IMR-90 (cell line): ENCODE measurements around the gene CMC2. TPM values are rescaled to one million over a fixed set of nuclear protein-coding genes. Genes with fewer than 3 reads are reported as not detected.

Source experiments
- ATAC-seq: fragments of 200-7000 bp; cut with Tn5 transposase; 2 replicates; pipeline ENCODE4 v1.9.1; 2020; ENCODE audit warnings: low read depth, mild to moderate bottlenecking, moderate library complexity
- BruUV-seq: library from RNA; stranded (reverse); fragments of 400-500 nt; replicated peaks from 2 replicates; lab custom pipeline; 2021; lab: Mats Ljungman, UMichigan
- CTCF ChIA-PET: fragments of 300-600 bp; formaldehyde crosslinking; extraction: SDS; loops from one replicate; lab custom pipeline; 2021; ENCODE audit warnings: antibody characterized with exemption; lab: Yijun Ruan, JAX
- POLR2A ChIA-PET: fragments of 300-600 bp; sonication (Branson Sonifier 250); formaldehyde crosslinking; loops from one replicate; lab custom pipeline; 2022; ENCODE audit warnings: antibody characterized with exemption; ENCODE audit not compliant: unreplicated experiment; lab: Charles Lee
- DNase-seq: peaks from one replicate; pipeline ENCODE4 v3.0.0; 2013
- H2AFZ ChIP-seq: replicated peaks from 2 replicates; pipeline ENCODE3; 2013; ENCODE audit warnings: low read length, mild to moderate bottlenecking; ENCODE audit not compliant: poor library complexity
- H2AK5ac ChIP-seq: 2 replicates; pipeline ENCODE4 v1.6.1; 2013; ENCODE audit warnings: low read depth, low read length, inconsistent platforms
- H2AK9ac ChIP-seq: replicated peaks from 2 replicates; pipeline ENCODE3; 2013; ENCODE audit warnings: mild to moderate bottlenecking, low read depth, low read length, moderate library complexity; ENCODE audit not compliant: poor library complexity
- H2BK120ac ChIP-seq: 2 replicates; pipeline ENCODE4 v1.6.1; 2013; ENCODE audit warnings: low read depth, low read length, inconsistent platforms
- H2BK15ac ChIP-seq: 3 replicates; pipeline ENCODE4 v1.6.1; 2013; ENCODE audit warnings: low read depth, low read length, inconsistent platforms
- H2BK20ac ChIP-seq: 2 replicates; pipeline ENCODE4 v1.6.1; 2013; ENCODE audit warnings: low read depth, mild to moderate bottlenecking, inconsistent platforms, low read length, moderate library complexity
- H2BK5ac ChIP-seq: 2 replicates; pipeline ENCODE4 v1.6.1; 2013; ENCODE audit warnings: mild to moderate bottlenecking, low read depth, low read length, inconsistent platforms; ENCODE audit not compliant: poor library complexity, severe bottlenecking
- H3K14ac ChIP-seq: replicated peaks from 2 replicates; pipeline ENCODE4 v1.6.1; 2013; ENCODE audit warnings: low read depth, low read length, inconsistent platforms
- H3K18ac ChIP-seq: 2 replicates; pipeline ENCODE4 v1.6.1; 2013; ENCODE audit warnings: low read depth, low read length, control low read depth
- H3K23ac ChIP-seq: 2 replicates; pipeline ENCODE4 v1.6.1; 2013; ENCODE audit warnings: low read depth, low read length, inconsistent platforms
- H3K27ac ChIP-seq: 2 replicates; pipeline ENCODE4 v1.5.1; 2013; ENCODE audit warnings: mild to moderate bottlenecking, control low read depth, low read length; ENCODE audit not compliant: insufficient read depth
- H3K27me3 ChIP-seq: 2 replicates; pipeline ENCODE4 v1.6.1; 2013; ENCODE audit warnings: low read length; ENCODE audit not compliant: control insufficient read depth, insufficient read depth
- H3K36me3 ChIP-seq: 2 replicates; pipeline ENCODE4 v1.6.1; 2013; ENCODE audit warnings: low read length, mixed read lengths; ENCODE audit not compliant: control insufficient read depth, insufficient read depth
- H3K4ac ChIP-seq: 2 replicates; pipeline ENCODE4 v1.6.1; 2013; ENCODE audit warnings: low read depth, low read length, inconsistent platforms
- H3K4me1 ChIP-seq: 2 replicates; pipeline ENCODE4 v1.6.1; 2013; ENCODE audit warnings: low read length, mixed read lengths; ENCODE audit not compliant: control insufficient read depth, insufficient read depth
- H3K4me2 ChIP-seq: 2 replicates; pipeline ENCODE4 v1.6.1; 2013; ENCODE audit warnings: low read depth, mild to moderate bottlenecking, control low read depth, low read length, moderate library complexity
- H3K4me3 ChIP-seq: 2 replicates; pipeline ENCODE4 v1.5.1; 2013; ENCODE audit warnings: low read depth, mild to moderate bottlenecking, control low read depth, low read length, moderate library complexity; ENCODE audit not compliant: insufficient read depth
- H3K56ac ChIP-seq: 2 replicates; pipeline ENCODE4 v1.6.1; 2013; ENCODE audit warnings: low read length, inconsistent platforms; ENCODE audit not compliant: insufficient read depth; ENCODE audit errors: extremely low read depth
- H3K79me1 ChIP-seq, 2 experiments: 2 replicates each; pipeline ENCODE4 v1.6.1; 2013; ENCODE audit warnings: low read length in 2 of 2, inconsistent platforms in 1 of 2, low read depth in 1 of 2
- H3K9ac ChIP-seq: 2 replicates; pipeline ENCODE4 v1.6.1; 2013; ENCODE audit warnings: low read depth, low read length, control low read depth
- H3K9me1 ChIP-seq: 2 replicates; pipeline ENCODE4 v1.6.1; 2013; ENCODE audit warnings: low read length, inconsistent platforms; ENCODE audit not compliant: insufficient read depth
- H3K9me3 ChIP-seq: 2 replicates; pipeline ENCODE4 v1.6.1; 2013; ENCODE audit warnings: low read length; ENCODE audit not compliant: control insufficient read depth, insufficient read depth
- H4K20me1 ChIP-seq: 2 replicates; pipeline ENCODE4 v1.6.1; 2013; ENCODE audit warnings: low read length, inconsistent platforms; ENCODE audit not compliant: insufficient read depth
- H4K5ac ChIP-seq: 2 replicates; pipeline ENCODE4 v1.6.1; 2013; ENCODE audit warnings: mild to moderate bottlenecking, low read depth, low read length, control low read depth
- H4K8ac ChIP-seq, 2 experiments: 2 replicates each; pipeline ENCODE4 v1.6.1; 2013; ENCODE audit warnings: low read depth in 2 of 2, low read length in 2 of 2, control low read depth in 1 of 2, inconsistent platforms in 1 of 2
- H4K91ac ChIP-seq: 2 replicates; pipeline ENCODE4 v1.6.1; 2013; ENCODE audit warnings: low read depth, low read length, inconsistent platforms; ENCODE audit not compliant: insufficient read depth
- BHLHE40 ChIP-seq: fragments of 150-350 bp; IDR thresholded peaks from 2 replicates; pipeline ENCODE4 v1.6.1; 2016; ENCODE audit warnings: mild to moderate bottlenecking, low read depth, low read length
- CEBPB ChIP-seq: IDR thresholded peaks from 2 replicates; pipeline ENCODE4 v1.6.1; 2012; ENCODE audit warnings: low read depth, low read length, improper control_type of control experiment
- CHD1 ChIP-seq: IDR thresholded peaks from 2 replicates; pipeline ENCODE4 v1.6.1; 2012; ENCODE audit warnings: low read depth, low read length, improper control_type of control experiment
- CTCF ChIP-seq: conservative IDR thresholded peaks from 2 replicates; pipeline ENCODE4 v1.5.1; 2012; ENCODE audit warnings: mild to moderate bottlenecking, low read depth, low read length, improper control_type of control experiment
- FOS ChIP-seq: fragments of 150-350 bp; IDR thresholded peaks from 2 replicates; pipeline ENCODE4 v1.6.1; 2016; ENCODE audit warnings: low read depth, low read length
- MAFK ChIP-seq: IDR thresholded peaks from 2 replicates; pipeline ENCODE4 v1.6.1; 2012; ENCODE audit warnings: low read depth, low read length, improper control_type of control experiment
- MAZ ChIP-seq: IDR thresholded peaks from 2 replicates; pipeline ENCODE4 v1.6.1; 2012; ENCODE audit warnings: low read depth, mild to moderate bottlenecking, low read length, improper control_type of control experiment, moderate library complexity, borderline replicate concordance
- MXI1 ChIP-seq: IDR thresholded peaks from 2 replicates; pipeline ENCODE4 v1.6.1; 2012; ENCODE audit warnings: low read depth, mild to moderate bottlenecking, low read length, moderate library complexity, borderline replicate concordance
- NFE2L2 ChIP-seq: fragments of 150-350 bp; IDR thresholded peaks from 2 replicates; pipeline ENCODE4 v1.6.1; 2016; ENCODE audit warnings: low read depth, mild to moderate bottlenecking, low read length
- POLR2A ChIP-seq: IDR thresholded peaks from 2 replicates; pipeline ENCODE4 v1.6.1; 2012; ENCODE audit warnings: mild to moderate bottlenecking, low read depth, low read length
- RAD21 ChIP-seq: IDR thresholded peaks from 2 replicates; pipeline ENCODE4 v1.6.1; 2012; ENCODE audit warnings: low read length, improper control_type of control experiment
- RCOR1 ChIP-seq: IDR thresholded peaks from 2 replicates; pipeline ENCODE4 v1.6.1; 2012; ENCODE audit warnings: mild to moderate bottlenecking, low read length, improper control_type of control experiment; ENCODE audit not compliant: insufficient replicate concordance
- RFX5 ChIP-seq: IDR thresholded peaks from 2 replicates; pipeline ENCODE4 v1.8.0; 2012; ENCODE audit warnings: low read depth, mild to moderate bottlenecking, low read length, moderate library complexity
- SMC3 ChIP-seq: fragments of 150-350 bp; IDR thresholded peaks from 2 replicates; pipeline ENCODE4 v1.6.1; 2016; ENCODE audit warnings: low read depth, mild to moderate bottlenecking, antibody characterized with exemption, low read length, moderate library complexity
- USF2 ChIP-seq: fragments of 150-350 bp; IDR thresholded peaks from 2 replicates; pipeline ENCODE4 v1.6.1; 2017; ENCODE audit warnings: mild to moderate bottlenecking, antibody characterized with exemption, low read length, low read depth
- WGBS, 2 experiments: methylation state at CpG; one replicate each; pipeline versions ENCODE4 v1.1.5 to v1.1.7; 2013; ENCODE audit warnings: missing lambda C conversion rate in 2 of 2; ENCODE audit not compliant: insufficient read length in 1 of 2; ENCODE audit errors: extremely low coverage in 2 of 2; 5-methylcytosine and 5-hydroxymethylcytosine counted together
- dilution Hi-C: fragments of 300-500 bp; cut with HindIII; formaldehyde crosslinking; loops from one replicate; pipeline ENCODE4 v1.14.3; 2018; ENCODE audit warnings: low sequenced_read_pairs; ENCODE audit not compliant: unreplicated experiment
- in situ Hi-C: fragments of 300-500 bp; cut with MboI; formaldehyde crosslinking; loops from 3 replicates; pipeline ENCODE4 v1.14.3; 2019; ENCODE audit warnings: low sequenced_read_pairs, inconsistent platforms, mixed read lengths
- intact Hi-C: fragments of 100-400 bp; cut with micrococcal nuclease; formaldehyde crosslinking; loops from 2 replicates; pipeline ENCODE4 v1.10.0; 2022
- polyA plus RNA-seq, 3 experiments: library from polyadenylated mRNA; depleted of rRNA; stranded (reverse); fragments of >200 nt; gene quantifications; 2 replicates each; pipeline ENCODE4 v1.2.3, GENCODE V29; 2012; ENCODE audit warnings: low replicate concordance in 1 of 3
- total RNA-seq: library from RNA; depleted of rRNA; stranded (reverse); fragments of >200 nt; gene quantifications from 2 replicates; pipeline ENCODE4 v1.2.3, GENCODE V29; 2012
- TF ChIP-seq, protein P1 (sequence below): fragments of 150-350 bp; IDR thresholded peaks from 2 replicates; pipeline ENCODE4 v1.6.1; 2016; ENCODE audit warnings: low read depth, mild to moderate bottlenecking, low read length, moderate library complexity, borderline replicate concordance

CMC2 gene
- total and polyA plus RNA-seq, 2 of the 4 experiments (the other 2 are of a cell fraction), result 57.0 to 104 TPM

DNA sequence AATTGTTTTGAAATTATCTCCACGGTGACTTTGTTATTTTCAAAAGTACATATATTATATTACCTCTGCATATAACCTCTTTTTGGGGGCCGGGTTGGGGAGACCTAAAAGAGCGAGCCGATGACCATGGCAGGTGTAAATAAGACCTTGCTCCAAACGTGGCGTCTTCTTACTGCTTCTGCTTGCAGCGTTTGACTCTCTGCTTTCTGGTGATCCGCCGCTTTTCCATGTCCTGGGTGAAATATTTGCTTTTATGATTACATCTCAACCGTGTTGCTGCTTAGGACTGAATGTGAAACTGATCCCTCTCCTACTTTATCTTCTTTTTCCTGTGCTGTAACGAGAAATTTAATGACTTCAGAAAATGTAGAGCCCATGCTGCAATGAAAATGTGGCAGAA lies 47.1 kb upstream of the CMC2 start:
- H4K20me1 ChIP-seq, result no peaks in the 10 kb centered on the region
- intact Hi-C loops, result no loop called here
- H3K18ac ChIP-seq, result no peak overlapping the region
- no peak overlapping the region for H3K4me3 ChIP-seq
- no peak overlapping the region for H3K56ac ChIP-seq
- WGBS, 2 experiments, result 66% methylated on average over 5 of the region's 11 CpGs; no CpG with 5 or more reads in 1 of the 2 experiments
- H3K27me3 ChIP-seq, result no peaks in the 10 kb centered on the region
- no peaks in the 10 kb centered on the region for H3K4me1 ChIP-seq
- H4K5ac ChIP-seq, result no peak overlapping the region
- H4K91ac ChIP-seq, result no peak overlapping the region
- no TSS peak for BruUV-seq
- no peak overlapping the region for H4K8ac ChIP-seq
- no peak overlapping the region for H2AK9ac ChIP-seq
- ATAC-seq (no peak), DNase-seq (no peak)
- in situ Hi-C loops, result no loop called here
- ChIA-PET POLR2A (no interaction called here), CTCF (no interaction called here)
- H3K9me3 ChIP-seq, result peaks cover 3% of the 10 kb centered on the region; the same call in 1 of the 2 replicates
- no peak overlapping the region for H2AK5ac ChIP-seq
- H2BK15ac ChIP-seq, result no peak overlapping the region
- H3K9me1 ChIP-seq, result no peaks in the 10 kb centered on the region
- no peak overlapping the region for H2BK20ac ChIP-seq
- H3K9ac ChIP-seq, result no peak overlapping the region
- TF ChIP-seq USF2 (no peak), CTCF (no peak), CHD1 (no peak), NFE2L2 (no peak), MAFK (no peak), RAD21 (no peak), FOS (no peak), POLR2A (no peak), RCOR1 (no peak), MXI1 (no peak), RFX5 (no peak), SMC3 (no peak), MAZ (no peak), CEBPB (no peak), BHLHE40 (no peak)
- TF ChIP-seq, protein P1, sequence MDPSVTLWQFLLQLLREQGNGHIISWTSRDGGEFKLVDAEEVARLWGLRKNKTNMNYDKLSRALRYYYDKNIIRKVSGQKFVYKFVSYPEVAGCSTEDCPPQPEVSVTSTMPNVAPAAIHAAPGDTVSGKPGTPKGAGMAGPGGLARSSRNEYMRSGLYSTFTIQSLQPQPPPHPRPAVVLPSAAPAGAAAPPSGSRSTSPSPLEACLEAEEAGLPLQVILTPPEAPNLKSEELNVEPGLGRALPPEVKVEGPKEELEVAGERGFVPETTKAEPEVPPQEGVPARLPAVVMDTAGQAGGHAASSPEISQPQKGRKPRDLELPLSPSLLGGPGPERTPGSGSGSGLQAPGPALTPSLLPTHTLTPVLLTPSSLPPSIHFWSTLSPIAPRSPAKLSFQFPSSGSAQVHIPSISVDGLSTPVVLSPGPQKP, result no peak
- H2BK5ac ChIP-seq, result no peak overlapping the region
- H3K23ac ChIP-seq, result no peak overlapping the region
- no peak overlapping the region for H3K27ac ChIP-seq
- no peak overlapping the region for H2AFZ ChIP-seq
- no peaks in the 10 kb centered on the region for H3K36me3 ChIP-seq
- H2BK120ac ChIP-seq, result no peak overlapping the region
- H3K4me2 ChIP-seq, result no peak overlapping the region
- no peak overlapping the region for H3K4ac ChIP-seq
- no peaks in the 10 kb centered on the region for H3K79me1 ChIP-seq
- H3K14ac ChIP-seq, result no peak overlapping the region
- dilution Hi-C loops, result no loop called here
